GF-D8 (cell line): ENCODE data around the gene AKAP9.
"Not testable (repeated sequence)": the region's sequence is repeated elsewhere in the genome, so short reads cannot be mapped to it uniquely, and the experiment has no call there.

Experiments
- DNase-seq: peaks from one replicate; lab custom pipeline; 2025; lab: John Stamatoyannopoulos, UW

The AKAP9 gene

DNA sequence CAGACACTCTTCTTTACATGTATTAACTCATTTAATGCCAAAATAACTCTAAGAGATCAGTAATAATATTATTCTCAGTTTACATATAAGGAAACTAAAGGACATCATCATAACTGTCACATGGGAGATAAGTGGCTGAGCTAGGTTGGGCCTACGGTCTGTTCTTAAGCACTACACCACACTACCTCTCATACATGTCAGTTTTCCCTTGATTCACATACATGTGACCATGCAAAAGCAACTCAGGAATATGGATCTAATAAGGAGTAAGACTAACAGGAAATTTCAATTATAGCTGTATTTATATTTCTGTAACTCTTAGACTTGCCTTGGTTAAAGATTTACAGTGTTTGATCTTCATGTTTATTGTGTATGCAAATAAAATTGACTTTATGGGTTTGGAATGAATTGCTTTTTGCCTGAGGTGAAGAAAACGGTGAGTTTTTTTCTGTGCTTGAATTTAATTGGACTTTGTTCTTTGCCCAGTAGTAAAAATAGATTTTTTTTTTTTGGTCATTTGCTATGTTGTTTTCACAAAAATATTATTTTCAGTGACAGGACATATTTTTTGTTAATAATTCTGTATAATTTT, 123.9 kb downstream of the AKAP9 start:
- no peak for DNase-seq

DNA sequence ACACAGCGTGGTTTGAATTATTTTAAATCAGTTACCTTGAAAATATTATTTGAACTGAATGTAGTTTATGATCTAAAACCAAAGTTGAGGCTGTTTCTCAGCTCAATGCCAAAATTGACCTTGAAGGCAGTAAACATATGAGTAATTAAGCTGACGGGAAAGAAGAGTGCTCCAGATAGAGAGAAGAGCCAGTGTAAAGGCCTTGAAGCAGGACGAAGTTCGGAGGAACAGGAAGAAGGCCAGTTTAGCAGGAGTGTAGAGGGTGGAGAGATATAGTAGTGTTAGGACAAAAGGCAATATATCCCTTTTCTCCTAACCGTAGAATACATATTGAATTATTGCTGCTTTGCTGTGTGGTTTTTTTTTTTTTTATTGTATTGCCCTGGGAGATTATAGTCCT, 130.4 kb downstream of the AKAP9 start:
- DNase-seq = no peak

GRCh38 chr7:92072121-92072520, 131.5 kb downstream of the AKAP9 start:
- no peak for DNase-seq

DNA sequence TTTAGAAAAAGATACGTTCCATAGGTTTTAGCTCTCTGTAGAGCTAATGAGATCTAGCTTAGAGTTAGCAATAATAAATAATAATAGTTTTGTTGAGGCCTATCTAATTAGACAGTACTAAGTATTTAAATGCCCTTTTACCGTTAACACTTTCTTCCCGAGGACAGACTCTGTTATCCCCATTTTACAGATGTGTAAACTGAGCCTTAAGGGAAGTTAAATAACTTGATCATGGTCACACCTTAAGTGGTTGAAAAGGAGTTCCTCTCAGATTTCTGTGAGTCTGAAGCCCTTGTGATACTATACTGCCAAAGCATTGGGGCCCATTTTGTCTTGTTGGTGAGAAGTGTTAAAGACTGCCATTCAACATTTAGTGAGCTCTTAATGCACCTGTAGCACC, 132.0 kb downstream of the AKAP9 start:
- no peak for DNase-seq

GRCh38 chr7:92075455-92076158, 134.9 kb downstream of the AKAP9 start:
- no peak for DNase-seq

GRCh38 chr7:92076509-92076908, 135.8 kb downstream of the AKAP9 start:
- no peak for DNase-seq

GRCh38 chr7:92083922-92084321, 143.3 kb downstream of the AKAP9 start:
- DNase-seq = not testable (repeated sequence)

GRCh38 chr7:92088266-92088665, 147.6 kb downstream of the AKAP9 start:
- no peak for DNase-seq

GRCh38 chr7:92092210-92092609, 151.5 kb downstream of the AKAP9 start:
- no peak for DNase-seq

DNA sequence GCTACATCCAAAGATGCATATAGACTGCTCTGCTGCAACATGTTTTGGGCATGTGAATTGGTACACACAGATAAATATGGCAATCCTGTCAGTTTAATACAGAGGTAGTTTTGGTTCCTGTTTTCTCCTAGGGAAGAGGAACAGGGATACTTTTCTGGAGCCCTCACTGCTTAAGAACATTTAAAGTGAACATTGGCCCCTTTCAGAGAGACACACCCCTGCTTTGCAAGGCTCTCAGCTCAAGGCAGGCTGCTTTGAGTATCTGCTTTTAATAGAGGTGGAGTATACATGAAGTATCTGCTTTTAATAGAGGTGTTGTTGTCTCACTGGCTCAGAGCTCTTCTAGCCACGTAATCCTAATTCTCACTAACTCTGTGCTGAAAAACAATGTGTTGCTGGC, 154.7 kb downstream of the AKAP9 start:
- DNase-seq = no peak

- DNase-seq = no peak
Observed at GRCh38 chr7:92100534-92100933, 159.9 kb downstream of the AKAP9 start.

DNA sequence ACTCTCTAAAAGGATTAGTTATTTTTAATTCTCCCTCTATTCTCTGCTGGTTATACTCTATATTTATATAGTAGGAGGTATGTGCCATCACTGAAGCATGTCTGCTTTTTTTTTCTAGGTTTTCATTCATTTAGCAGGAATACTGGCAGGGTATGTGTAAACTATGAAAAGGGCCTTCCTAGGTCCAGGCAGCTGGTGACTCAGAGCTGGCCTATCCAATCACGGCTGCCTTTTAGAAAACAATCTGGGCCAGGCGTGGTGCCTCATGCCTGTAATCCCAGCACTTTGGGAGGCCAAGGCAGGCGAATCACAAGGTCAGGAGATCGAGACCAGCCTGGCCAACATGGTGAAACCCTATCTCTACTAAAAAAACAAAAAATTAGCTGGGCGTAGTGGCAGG, 162.2 kb downstream of the AKAP9 start:
- DNase-seq = not testable (repeated sequence)

DNA sequence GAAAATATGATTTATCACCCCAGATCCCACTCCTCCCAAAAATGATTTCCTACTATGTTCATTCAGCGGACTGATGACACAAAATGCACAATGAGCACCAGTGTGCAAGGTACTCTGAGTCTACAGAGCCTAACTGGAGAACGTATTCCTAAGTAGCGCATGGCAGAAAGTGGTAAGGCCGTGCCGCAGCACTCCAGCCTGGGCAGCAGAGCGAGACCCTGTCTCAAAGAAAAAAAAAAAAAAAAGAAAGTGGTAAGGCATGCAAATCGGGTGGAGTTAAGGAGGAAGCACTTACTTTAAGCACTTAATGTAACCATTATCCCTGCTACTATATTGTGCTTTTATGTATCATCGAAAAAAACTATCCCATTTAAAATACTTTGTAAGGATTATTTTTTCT, 168.2 kb downstream of the AKAP9 start:
- no peak for DNase-seq

- no peak for DNase-seq
Observed at GRCh38 chr7:92110857-92111256, 170.2 kb downstream of the AKAP9 start.

- no peak for DNase-seq
Observed at GRCh38 chr7:92115821-92116220, 175.2 kb downstream of the AKAP9 start.

- no peak for DNase-seq
Observed at GRCh38 chr7:92116949-92117348, 176.3 kb downstream of the AKAP9 start.

GRCh38 chr7:92119213-92119759, 178.6 kb downstream of the AKAP9 start:
- DNase-seq = no peak

DNA sequence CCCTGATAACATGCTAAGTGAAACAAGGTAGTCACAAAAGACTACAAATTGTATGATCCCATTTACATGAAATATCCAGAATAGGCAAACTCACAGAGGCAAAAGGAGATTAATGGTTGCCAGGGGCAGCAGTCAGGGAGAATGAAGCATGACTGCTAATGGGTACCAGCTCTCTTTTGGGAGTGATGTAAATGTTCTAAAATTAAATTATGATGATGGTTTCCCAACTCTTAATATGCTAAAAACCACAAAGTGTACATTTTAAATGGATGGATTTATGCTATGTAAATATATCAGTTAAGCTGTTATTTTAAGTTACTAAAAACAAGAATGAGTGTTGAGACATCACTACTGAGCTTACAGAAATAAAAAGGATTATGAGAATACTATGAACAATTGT, 181.0 kb downstream of the AKAP9 start:
- DNase-seq = no peak

GRCh38 chr7:92131093-92131492, 190.4 kb downstream of the AKAP9 start:
- no peak for DNase-seq

GRCh38 chr7:92131764-92132330, 191.2 kb downstream of the AKAP9 start:
- DNase-seq = no peak

DNA sequence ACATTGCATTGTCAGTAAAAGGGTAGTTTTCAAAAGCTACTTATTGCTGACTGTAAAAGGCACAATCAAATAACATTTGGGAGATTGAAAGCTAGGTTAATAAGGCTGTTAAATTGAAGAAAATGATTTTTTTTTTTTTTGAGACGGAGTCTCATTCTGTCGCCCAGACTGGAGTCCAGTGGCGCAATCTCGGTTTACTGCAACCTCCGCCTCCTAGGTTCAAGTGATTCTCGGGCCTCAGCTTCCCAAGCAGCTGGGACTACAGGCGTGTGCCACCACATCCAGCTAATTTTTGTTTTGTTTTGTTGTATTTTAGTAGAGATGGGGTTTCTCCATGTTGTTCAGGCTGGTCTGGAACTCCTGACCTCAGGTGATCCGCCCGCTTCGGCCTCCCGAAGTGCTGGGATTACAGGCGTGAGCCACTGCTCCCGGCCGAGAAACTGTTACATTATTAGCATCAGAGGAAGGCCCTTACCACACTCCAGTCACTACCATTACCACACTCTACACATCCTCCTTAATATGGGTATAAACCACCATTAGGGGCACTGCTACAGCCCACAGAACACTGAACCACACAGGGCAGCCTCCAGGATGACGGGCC, 192.6 kb downstream of the AKAP9 start:
- peak; percentile 56 for DNase-seq

DNA sequence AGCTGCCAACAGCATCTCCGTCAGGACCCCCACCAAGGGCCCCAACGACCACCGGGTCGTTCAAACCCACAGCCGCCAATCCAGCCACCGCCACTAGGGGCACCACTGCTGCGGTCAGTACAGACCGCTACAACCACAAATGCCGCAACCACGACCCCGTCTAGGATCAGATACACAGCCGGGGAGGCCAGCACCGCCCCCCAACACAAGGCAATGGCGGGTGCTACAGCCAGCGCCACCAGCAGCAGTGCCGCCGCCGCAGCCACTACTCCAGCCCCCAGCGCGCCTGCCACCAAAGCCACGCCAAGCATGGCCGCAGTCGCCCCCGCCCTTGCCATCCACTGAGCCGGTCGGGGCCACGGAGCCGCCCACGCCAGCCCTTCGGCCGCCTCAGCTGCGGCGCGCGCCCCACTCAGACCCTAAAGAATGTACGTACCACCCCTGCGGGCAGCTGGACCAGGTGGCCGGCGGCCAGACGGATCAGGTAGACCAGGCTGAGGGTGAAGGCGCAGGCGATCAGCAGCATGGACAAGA, 193.1 kb downstream of the AKAP9 start:
- no peak for DNase-seq
